OCI-LY7 (cell line): ENCODE results near the gene CUEDC2.

Experiments used
- CTCF ChIP-seq: fragments of 200-600 bp; sonication (generic); conservative IDR thresholded peaks from 2 replicates; pipeline ENCODE4 v1.5.1; 2014; ENCODE audit warnings: mild to moderate bottlenecking, antibody characterized with exemption, low read length, moderate library complexity, mixed read lengths
- EZH2phosphoT487 ChIP-seq: fragments of 200-600 bp; sonication (generic); IDR thresholded peaks from 2 replicates; pipeline ENCODE4 v1.6.1; 2018; ENCODE audit warnings: low read depth, borderline replicate concordance, mild to moderate bottlenecking, mixed run types, antibody characterized with exemption, low read length, moderate library complexity, mixed read lengths

GRCh38 chr10:102403115-102403514, 29.3 kb downstream of the CUEDC2 start:
- no peak for TF ChIP-seq CTCF
- TF ChIP-seq EZH2phosphoT487 = no peak
